ENCODE results near the gene CFAP119.

CFAP119 gene

DNA sequence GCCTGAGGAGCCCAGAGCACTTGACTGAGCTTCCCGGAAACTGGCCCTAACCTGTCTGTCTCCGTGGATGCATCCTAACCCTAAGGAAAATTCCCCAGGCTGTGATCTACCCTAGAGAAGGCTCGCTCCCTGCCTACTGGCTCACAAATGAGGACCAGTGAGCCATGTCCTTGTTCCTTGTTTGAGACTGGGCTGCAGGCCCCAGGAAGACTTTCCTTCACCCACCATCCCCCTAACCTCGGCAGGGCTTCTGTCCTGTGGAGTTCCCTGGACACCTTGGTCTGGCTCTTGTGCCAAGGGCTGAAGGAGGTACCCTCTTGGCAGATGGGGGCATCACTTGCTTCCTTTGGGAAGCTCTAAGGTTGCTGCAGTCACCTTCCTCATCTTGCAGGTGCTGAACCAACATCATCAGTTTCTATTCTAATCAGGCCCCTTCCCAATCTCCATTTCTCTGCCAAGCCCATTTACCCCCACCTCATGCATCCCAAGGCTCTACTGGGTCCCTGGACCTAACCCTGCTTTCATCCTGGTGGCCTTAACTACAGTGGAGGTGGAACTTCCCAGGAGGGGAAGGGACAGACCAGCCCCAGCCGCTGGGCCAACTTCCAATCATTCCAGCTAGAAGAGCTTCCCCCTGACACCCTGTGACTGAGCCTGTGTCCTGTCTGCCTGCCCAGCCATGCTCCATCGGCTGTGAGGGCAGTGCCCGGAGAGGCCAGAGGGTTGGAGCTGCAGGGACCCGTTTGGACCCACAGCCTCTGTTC is 12.7 kb upstream of the CFAP119 start:
- peaks cover 62% of the 10 kb centered on the region for H4K20me1 ChIP-seq
- no peaks in the 10 kb centered on the region for H3K9me3 ChIP-seq
- peak overlapping the region; percentile 95; the same call in 1 of the 2 replicates for H3K27ac ChIP-seq
- H3K4me2 ChIP-seq = peak overlapping the region; percentile 97
- H3K4me3 ChIP-seq = peak overlapping the region; percentile 90
- TF ChIP-seq Cebpa-rat (IDR thresholded peaks at IDR 0.05) = no peak
- peaks cover 74% of the 10 kb centered on the region for H3K36me3 ChIP-seq
- H3K27me3 ChIP-seq = no peaks in the 10 kb centered on the region
- H3K9ac ChIP-seq = peak overlapping the region; percentile 95
- H3K4me1 ChIP-seq = peaks cover 26% of the 10 kb centered on the region

DNA sequence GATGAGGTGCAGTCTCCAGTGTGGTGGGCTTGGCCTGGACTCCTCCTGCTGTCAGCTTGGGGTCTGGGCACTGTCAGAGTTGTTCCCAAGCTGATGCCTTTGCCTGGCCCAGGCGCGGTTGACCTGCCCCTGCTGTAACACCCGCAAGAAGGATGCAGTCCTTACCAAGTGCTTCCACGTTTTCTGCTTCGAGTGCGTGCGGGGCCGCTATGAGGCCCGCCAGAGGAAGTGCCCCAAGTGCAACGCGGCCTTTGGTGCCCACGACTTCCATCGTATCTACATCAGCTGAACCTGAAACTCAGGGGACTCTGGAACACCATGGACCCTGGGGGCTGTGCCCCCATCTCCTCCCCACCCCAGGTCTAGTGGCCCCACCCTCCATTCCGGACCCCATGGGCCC is 12.0 kb upstream of the CFAP119 start:
- H3K4me2 ChIP-seq = no peak overlapping the region

DNA sequence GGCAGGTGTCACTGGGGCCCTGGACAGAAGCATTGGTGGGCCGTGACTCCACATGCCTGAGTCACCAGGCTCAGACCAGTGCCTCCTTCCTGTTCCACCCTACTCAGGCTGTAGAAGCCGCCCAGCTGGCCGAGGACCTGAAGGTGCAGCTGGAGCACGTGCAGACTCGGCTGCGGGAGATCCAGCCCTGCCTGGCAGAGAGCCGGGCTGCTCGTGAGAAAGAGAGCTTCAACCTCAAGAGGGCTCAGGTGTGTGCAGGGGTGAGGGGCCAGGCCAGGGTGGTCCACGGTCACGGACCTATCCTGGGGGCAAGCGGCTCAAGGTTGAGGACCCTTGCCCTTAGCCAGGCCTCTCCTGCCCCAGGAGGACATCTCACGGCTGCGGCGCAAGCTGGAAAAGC is 9.9 kb upstream of the CFAP119 start:
- Histone ChIP-seq H3K27ac (no peak overlapping the region), H3K27me3 (no peaks in the 10 kb centered on the region), H3K4me1 (peaks cover 17% of the 10 kb centered on the region), H3K4me2 (no peak overlapping the region), H4K20me1 (peaks cover 63% of the 10 kb centered on the region), H3K9me3 (no peaks in the 10 kb centered on the region), H3K36me3 (peaks cover 81% of the 10 kb centered on the region), H3K4me3 (no peak overlapping the region), H3K9ac (no peak overlapping the region)
- no peak for TF ChIP-seq Cebpa-rat (IDR thresholded peaks at IDR 0.05)

More for the DNA sequence above, 12.0 kb upstream of the CFAP119 start:
- no peak for TF ChIP-seq Cebpa-rat (IDR thresholded peaks at IDR 0.05)
- H3K27me3 ChIP-seq = no peaks in the 10 kb centered on the region
- H3K9ac ChIP-seq = no peak overlapping the region
- H3K4me3 ChIP-seq = no peak overlapping the region
- H3K9me3 ChIP-seq = no peaks in the 10 kb centered on the region
- no peak overlapping the region for H3K27ac ChIP-seq
- peaks cover 26% of the 10 kb centered on the region for H3K4me1 ChIP-seq
- H3K36me3 ChIP-seq = peaks cover 74% of the 10 kb centered on the region
- H4K20me1 ChIP-seq = peaks cover 61% of the 10 kb centered on the region

DNA sequence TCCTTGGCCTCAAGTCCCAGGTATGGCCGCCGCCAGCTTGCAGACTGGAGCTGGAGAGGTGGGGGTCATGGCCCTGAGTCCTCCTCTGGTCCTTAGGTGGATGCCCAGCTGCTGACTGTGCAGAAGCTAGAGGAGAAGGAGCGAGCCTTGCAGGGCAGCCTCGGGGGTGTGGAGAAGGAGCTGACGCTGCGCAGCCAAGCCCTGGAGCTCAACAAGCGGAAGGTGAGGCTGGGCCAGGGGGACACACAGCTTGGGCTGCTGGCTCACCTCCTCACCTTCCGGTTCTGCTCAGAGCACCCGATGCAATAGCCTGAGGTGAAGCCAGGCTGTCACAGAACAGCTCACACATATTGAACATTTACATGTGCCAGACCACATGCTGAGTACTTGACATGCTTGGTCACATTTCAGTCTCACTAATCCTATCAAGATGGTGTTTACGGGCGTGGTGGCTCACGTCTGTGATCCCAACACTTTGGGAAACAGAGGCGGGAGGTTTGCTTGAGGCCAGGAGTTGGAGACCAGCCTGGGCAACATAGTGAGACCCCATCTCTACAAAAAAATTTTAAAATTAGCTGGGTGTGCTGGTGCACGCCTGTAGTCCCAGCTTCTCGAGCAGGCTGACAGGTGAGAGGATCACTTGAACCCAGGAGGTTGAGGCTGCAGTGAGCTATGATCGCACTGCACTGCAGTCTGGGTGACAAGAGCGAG is 7.7 kb upstream of the CFAP119 start:
- Histone ChIP-seq H3K36me3 (peaks cover 99% of the 10 kb centered on the region), H3K4me2 (no peak overlapping the region), H3K9me3 (no peaks in the 10 kb centered on the region), H3K9ac (no peak overlapping the region), H3K4me1 (peaks cover 2% of the 10 kb centered on the region; the same call in 1 of the 2 replicates), H3K4me3 (no peak overlapping the region), H3K27me3 (no peaks in the 10 kb centered on the region), H4K20me1 (peaks cover 78% of the 10 kb centered on the region), H3K27ac (no peak overlapping the region)
- TF ChIP-seq Cebpa-rat (IDR thresholded peaks at IDR 0.05) = no peak

DNA sequence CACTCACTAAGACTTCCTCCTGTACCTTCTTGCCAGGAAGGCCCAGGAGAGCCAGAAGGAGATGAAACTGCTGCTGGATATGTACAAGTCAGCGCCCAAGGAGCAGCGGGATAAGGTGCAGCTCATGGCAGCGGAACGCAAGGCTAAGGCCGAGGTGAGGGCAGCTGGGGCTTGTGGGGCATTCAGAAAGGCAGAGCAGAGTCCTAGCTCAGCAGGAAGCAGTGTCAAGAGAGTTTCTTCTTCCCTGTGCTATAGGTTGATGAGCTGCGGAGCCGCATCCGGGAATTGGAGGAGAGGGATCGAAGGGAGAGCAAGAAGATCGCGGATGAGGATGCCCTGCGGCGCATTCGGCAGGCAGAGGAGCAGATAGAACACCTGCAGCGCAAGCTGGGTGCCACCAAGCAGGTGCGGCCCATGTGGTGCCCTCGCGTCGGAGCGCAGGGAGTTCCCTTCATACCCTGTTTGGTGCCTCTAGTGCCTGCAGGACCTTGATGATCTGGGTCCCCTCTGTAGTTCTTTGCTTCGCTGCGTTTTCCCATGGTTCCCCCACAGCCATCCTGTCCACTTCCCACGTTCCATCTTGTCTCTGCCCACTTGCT is 6.8 kb upstream of the CFAP119 start:
- TF ChIP-seq Cebpa-rat (IDR thresholded peaks at IDR 0.05) = no peak
- Histone ChIP-seq H3K9ac (no peak overlapping the region), H3K27ac (no peak overlapping the region), H3K36me3 (peaks cover 99% of the 10 kb centered on the region), H3K4me2 (no peak overlapping the region), H3K9me3 (no peaks in the 10 kb centered on the region), H4K20me1 (peaks cover 78% of the 10 kb centered on the region), H3K4me3 (no peak overlapping the region), H3K4me1 (peaks cover 8% of the 10 kb centered on the region), H3K27me3 (no peaks in the 10 kb centered on the region)

DNA sequence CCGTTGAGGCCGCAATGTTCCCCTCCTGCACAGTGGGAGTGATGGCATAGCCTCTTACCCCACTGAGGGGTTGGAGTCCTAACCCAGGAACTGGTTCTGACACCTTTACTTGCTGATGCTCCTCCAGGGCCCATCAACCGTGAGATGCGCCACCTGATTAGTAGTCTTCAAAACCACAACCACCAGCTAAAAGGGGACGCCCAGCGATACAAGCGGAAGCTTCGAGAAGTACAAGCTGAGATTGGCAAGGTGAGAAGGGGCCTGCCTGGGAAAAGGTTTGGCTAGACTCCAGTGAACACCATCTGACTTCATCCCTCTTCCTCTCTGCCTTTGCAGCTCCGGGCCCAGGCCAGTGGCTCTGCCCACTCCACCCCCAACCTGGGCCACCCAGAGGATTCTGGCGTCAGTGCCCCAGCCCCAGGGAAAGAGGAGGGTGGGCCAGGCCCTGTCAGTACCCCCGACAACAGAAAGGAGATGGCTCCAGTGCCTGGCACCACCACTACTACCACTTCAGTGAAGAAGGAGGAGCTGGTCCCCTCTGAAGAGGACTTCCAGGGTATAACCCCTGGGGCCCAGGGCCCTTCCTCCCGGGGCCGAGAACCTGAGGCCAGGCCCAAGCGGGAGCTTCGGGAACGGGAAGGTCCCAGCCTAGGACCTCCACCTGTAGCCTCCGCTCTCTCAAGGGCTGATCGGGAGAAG is 6.1 kb upstream of the CFAP119 start:
- no peak overlapping the region for H3K4me3 ChIP-seq
- no peaks in the 10 kb centered on the region for H3K9me3 ChIP-seq
- TF ChIP-seq Cebpa-rat (IDR thresholded peaks at IDR 0.05) = no peak
- H3K27me3 ChIP-seq = no peaks in the 10 kb centered on the region
- H3K36me3 ChIP-seq = peaks cover 99% of the 10 kb centered on the region
- peaks cover 78% of the 10 kb centered on the region for H4K20me1 ChIP-seq
- H3K27ac ChIP-seq = no peak overlapping the region
- H3K9ac ChIP-seq = no peak overlapping the region; the same call in 1 of the 2 replicates
- H3K4me1 ChIP-seq = peaks cover 16% of the 10 kb centered on the region
- no peak overlapping the region for H3K4me2 ChIP-seq

DNA sequence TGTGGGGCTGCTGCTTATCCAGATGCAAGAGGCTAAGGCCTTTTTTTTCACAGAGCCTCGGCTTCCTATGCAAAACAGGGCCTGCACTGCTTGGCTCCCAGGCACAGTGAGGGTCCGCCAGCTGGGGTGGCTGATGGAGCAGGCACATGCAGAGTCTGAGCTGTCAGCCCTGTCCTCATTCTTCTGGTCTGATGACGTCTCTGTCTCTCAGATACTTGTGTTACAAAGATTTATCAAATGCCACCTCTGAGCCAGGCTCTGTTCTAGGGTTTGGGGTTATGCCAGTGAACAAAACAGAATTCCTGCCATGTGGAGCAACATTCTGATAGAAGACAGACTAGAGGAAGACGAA is 5.0 kb upstream of the CFAP119 start:
- H4K20me1 ChIP-seq = peaks cover 76% of the 10 kb centered on the region

DNA sequence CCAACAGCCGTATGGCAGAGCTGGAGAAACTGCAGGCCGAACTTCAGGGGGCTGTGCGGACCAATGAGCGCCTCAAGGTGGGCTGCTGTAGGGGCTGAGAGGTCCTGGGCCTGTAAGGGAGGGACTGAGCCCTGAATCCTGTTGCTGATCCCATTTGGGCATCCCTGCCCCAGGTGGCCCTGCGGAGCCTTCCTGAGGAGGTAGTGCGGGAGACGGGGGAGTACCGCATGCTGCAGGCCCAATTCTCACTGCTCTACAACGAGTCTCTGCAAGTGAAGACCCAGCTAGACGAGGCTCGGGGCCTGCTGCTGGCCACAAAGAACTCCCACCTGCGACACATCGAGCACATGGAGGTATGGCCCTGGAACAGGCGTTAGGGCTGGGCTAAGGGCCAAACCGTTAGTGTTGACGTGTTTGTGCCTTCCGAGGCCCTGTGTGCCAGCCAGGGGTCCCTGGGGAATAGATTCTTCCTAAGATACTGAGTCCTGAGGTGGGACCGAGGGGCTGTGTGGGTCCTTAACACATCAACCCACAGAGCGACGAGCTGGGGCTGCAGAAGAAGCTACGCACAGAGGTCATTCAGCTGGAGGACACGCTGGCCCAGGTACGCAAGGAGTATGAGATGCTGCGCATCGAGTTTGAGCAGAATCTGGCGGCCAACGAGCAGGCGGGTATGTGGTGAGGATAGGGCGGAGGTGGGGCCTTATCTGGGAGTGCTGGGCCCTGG is 4.5 kb upstream of the CFAP119 start:
- TF ChIP-seq Cebpa-rat (IDR thresholded peaks at IDR 0.05) = no peak
- peaks cover 70% of the 10 kb centered on the region for H4K20me1 ChIP-seq
- no peaks in the 10 kb centered on the region for H3K9me3 ChIP-seq
- H3K4me3 ChIP-seq = no peak overlapping the region
- H3K27ac ChIP-seq = no peak overlapping the region
- no peak overlapping the region for H3K9ac ChIP-seq
- H3K4me2 ChIP-seq = no peak overlapping the region
- H3K4me1 ChIP-seq = peaks cover 20% of the 10 kb centered on the region
- H3K36me3 ChIP-seq = peaks cover 84% of the 10 kb centered on the region
- no peaks in the 10 kb centered on the region for H3K27me3 ChIP-seq

More for the DNA sequence above, 5.0 kb upstream of the CFAP119 start:
- Histone ChIP-seq H3K4me1 (peaks cover 20% of the 10 kb centered on the region), H3K9ac (no peak overlapping the region), H3K27me3 (no peaks in the 10 kb centered on the region), H3K27ac (no peak overlapping the region), H3K9me3 (no peaks in the 10 kb centered on the region), H3K4me3 (no peak overlapping the region), H3K36me3 (peaks cover 89% of the 10 kb centered on the region), H3K4me2 (no peak overlapping the region)
- TF ChIP-seq Cebpa-rat (IDR thresholded peaks at IDR 0.05) = no peak

DNA sequence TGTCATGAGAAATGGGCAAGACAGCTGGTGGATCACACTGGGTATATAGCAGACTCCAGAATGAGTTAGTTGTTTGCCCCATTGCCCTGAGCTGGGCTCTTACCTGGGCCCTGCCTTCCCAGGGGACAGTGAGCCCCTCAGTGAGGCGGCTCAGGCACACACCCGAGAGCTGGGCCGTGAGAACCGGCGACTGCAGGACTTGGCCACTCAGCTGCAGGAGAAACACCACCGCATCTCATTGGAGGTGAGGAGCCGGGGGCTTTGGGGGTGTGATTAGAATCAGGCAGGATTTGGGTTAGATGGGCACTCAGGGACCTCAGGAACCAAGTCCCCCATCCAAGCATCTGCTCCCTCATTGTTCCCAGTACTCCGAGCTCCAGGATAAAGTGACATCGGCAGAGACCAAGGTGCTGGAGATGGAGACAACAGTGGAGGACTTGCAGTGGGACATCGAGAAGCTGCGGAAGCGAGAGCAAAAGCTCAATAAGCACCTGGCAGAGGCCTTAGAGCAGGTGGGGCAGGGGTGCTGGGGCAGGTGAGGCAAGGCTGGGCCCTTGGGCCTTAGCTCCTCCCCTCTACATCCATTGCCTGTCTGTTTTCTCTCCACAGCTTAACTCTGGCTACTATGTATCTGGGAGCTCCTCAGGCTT is 3.1 kb upstream of the CFAP119 start:
- Histone ChIP-seq H3K9me3 (no peaks in the 10 kb centered on the region), H3K27ac (no peak overlapping the region), H3K9ac (0 out of 2 replicates have a peak overlapping the region, but pooled peaks have one; percentile 86), H3K4me1 (peaks cover 34% of the 10 kb centered on the region), H3K4me3 (no peak overlapping the region), H3K36me3 (peaks cover 71% of the 10 kb centered on the region), H3K27me3 (no peaks in the 10 kb centered on the region), H4K20me1 (peaks cover 70% of the 10 kb centered on the region), H3K4me2 (no peak overlapping the region)
- TF ChIP-seq Cebpa-rat (IDR thresholded peaks at IDR 0.05) = no peak

All from BLaER1 (cell line).